ENCODE results near the gene OSGIN1. TPM values are rescaled to one million over a fixed set of nuclear protein-coding genes. Genes with fewer than 3 reads are reported as not detected.

OSGIN1 gene
- total RNA-seq, 6 experiments from 2014 or later, result 40.1 to 170 (median 53.9) TPM

GRCh38 chr16:83961591-83961990 lies 8.6 kb downstream of the OSGIN1 start:
- Histone ChIP-seq H3K36me3 (peaks cover 0 to 94% (median 49%) of the 10 kb centered on the region in 4 donors), H3K4me1 (peaks cover 0 to 6% (median 0%) of the 10 kb centered on the region in 4 donors), H3K27ac (no peak overlapping the region), H3K9me3 (no peaks in the 10 kb centered on the region), H3K4me3 (no peak overlapping the region), H3K27me3 (no peaks in the 10 kb centered on the region)
- ATAC-seq (no peak), DNase-seq (no peak)
- intact Hi-C loops (cut with DNase I), result loop anchor here in 1 of 2 donors (10.0 kb wide), 1 partner anchor 103 kb away; no protein-coding TSS in a partner anchor
- WGBS (ENCODE audit: insufficient coverage, low coverage, low lambda C conversion rate, missing lambda C conversion rate), result no CpG with 5 or more reads among the region's 5 CpGs
- TF ChIP-seq CTCF (IDR thresholded peaks at IDR 0.05) (no peak), POLR2A (IDR thresholded peaks at IDR 0.05) (no peak)

- TF ChIP-seq POLR2A (IDR thresholded peaks at IDR 0.05) (no peak), CTCF (IDR thresholded peaks at IDR 0.05) (no peak)
These were observed 10.5 kb downstream of the OSGIN1 start for GRCh38 chr16:83963277-83964119.

GRCh38 chr16:83964684-83965443 lies 11.8 kb downstream of the OSGIN1 start:
- H3K36me3 ChIP-seq, result peaks cover 0 to 64% (median 34%) of the 10 kb centered on the region in 4 donors
- DNase-seq (peak in 1 of 3 donors; percentile 56), ATAC-seq (peak; percentile 3 to 23 (median 8))
- H3K27ac ChIP-seq, result no peak overlapping the region
- intact Hi-C loops (cut with DNase I), result loop anchor here in 1 of 2 donors (10.0 kb wide), 1 partner anchor 100 kb away; no protein-coding TSS in a partner anchor
- H3K4me3 ChIP-seq, result no peak overlapping the region
- H3K4me1 ChIP-seq, result no peaks in the 10 kb centered on the region
- H3K27me3 ChIP-seq, result no peaks in the 10 kb centered on the region
- no peak for TF ChIP-seq CTCF (IDR thresholded peaks at IDR 0.05)
- TF ChIP-seq POLR2A (IDR thresholded peaks at IDR 0.05), result no peak
- 90% methylated on average over 2 of the region's 26 CpGs for WGBS (ENCODE audit: insufficient coverage, low coverage, low lambda C conversion rate, missing lambda C conversion rate)
- no peaks in the 10 kb centered on the region for H3K9me3 ChIP-seq

More at GRCh38 chr16:83963277-83964119, 10.5 kb downstream of the OSGIN1 start:
- H3K27me3 ChIP-seq, result no peaks in the 10 kb centered on the region
- 71% methylated on average over 17 of the region's 22 CpGs for WGBS (ENCODE audit: insufficient coverage, low coverage, low lambda C conversion rate, missing lambda C conversion rate)
- H3K27ac ChIP-seq, result no peak overlapping the region
- intact Hi-C loops (cut with DNase I), result loop anchor here in 1 of 2 donors (10.0 kb wide), 1 partner anchor 101 kb away; no protein-coding TSS in a partner anchor
- no peaks in the 10 kb centered on the region for H3K4me1 ChIP-seq
- DNase-seq, result peak in 1 of 3 donors; percentile 46
- H3K36me3 ChIP-seq, result peaks cover 0 to 77% (median 43%) of the 10 kb centered on the region in 4 donors
- no peaks in the 10 kb centered on the region for H3K9me3 ChIP-seq
- no peak for ATAC-seq
- H3K4me3 ChIP-seq, result no peak overlapping the region

- Histone ChIP-seq H3K4me1 (no peaks in the 10 kb centered on the region), H3K4me3 (no peak overlapping the region), H3K36me3 (peaks cover 0 to 57% (median 29%) of the 10 kb centered on the region in 4 donors), H3K27me3 (no peaks in the 10 kb centered on the region), H3K9me3 (no peaks in the 10 kb centered on the region), H3K27ac (no peak overlapping the region)
- intact Hi-C loops (cut with DNase I), result loop anchor here in 1 of 2 donors (10.0 kb wide), 1 partner anchor 99 kb away; no protein-coding TSS in a partner anchor
- WGBS (ENCODE audit: insufficient coverage, low coverage, low lambda C conversion rate, missing lambda C conversion rate), result 74% methylated on average over 13 of the region's 36 CpGs
- ATAC-seq (peak; percentile 2 to 4 (median 2)), DNase-seq (peak in 1 of 3 donors; percentile 51)
- TF ChIP-seq POLR2A (IDR thresholded peaks at IDR 0.05), result no peak
- TF ChIP-seq CTCF (IDR thresholded peaks at IDR 0.05), result no peak
These were observed 12.6 kb downstream of the OSGIN1 start for GRCh38 chr16:83965444-83966152.

All from right lobe of liver (tissue), 6 donors.